GM19438 (cell line): Measurements from ENCODE around the gene EHD1.
A peak's percentile ranks its signal among the peaks of the same experiment; 100 is the strongest.
"Not testable (repeated sequence)": the region's sequence is repeated elsewhere in the genome, so short reads cannot be mapped to it uniquely, and the experiment has no call there.

Experiments used
- ATAC-seq: cut with Tn5 transposase; IDR thresholded peaks from one replicate; pipeline ENCODE4 v1.9.1; 2021; ENCODE audit warnings: low read depth; ENCODE audit not compliant: unreplicated experiment

The EHD1 gene

DNA sequence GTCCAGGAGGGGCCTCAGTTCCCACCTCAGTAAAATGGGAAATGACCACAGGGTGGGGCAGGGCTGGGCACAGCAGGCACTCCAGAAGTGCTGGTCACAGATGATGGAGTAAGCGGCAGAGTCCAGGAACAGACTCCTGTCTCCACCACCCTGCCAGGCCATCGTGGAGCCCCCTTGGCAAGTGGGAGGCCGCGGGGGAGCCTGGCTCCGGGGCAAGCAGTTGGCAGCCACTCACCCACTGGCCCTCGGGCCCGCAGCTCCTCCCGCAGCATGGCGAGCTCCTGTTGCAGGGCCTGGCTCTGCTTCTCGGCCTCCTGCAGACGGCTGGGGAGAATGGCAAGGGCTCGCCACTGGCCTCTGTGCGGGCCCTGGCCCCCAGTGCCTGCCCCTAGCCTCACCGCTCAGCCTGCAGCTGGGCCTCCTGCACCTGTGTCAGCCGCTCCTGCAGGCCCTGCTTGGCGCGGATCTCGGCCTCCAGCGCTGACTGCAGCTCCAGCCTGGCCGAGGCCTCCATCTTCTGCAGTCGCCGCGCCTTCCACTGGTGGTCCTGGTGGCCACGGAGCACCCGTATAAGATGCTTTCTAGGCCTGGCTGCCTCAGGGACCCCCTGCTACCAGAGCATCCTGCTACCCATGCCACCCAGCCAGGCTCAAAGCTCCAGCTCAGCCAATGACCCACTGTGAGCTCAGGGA is 44.2 kb downstream of the EHD1 start:
- ATAC-seq: no peak

DNA sequence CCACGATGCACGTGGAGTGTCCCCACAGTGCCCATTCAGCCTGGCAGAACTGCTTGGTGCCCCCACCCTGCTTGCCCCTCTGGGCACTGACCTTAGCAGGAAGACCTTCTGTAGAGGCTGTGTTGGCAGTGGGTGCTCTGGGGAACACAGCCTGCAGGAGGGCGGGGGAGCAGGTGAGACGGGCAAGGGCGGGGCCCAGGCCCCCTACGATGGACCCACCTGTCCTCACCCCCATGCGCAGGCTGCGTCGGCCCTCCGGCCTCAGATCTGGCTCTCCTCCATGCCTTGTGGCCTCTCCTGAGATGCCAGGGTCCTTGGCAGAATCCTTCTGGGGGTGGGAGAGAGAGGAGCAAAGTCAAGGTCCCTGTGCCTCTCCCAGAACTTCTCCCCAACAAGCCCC is 44.9 kb downstream of the EHD1 start:
- ATAC-seq: no peak

- ATAC-seq: no peak
These were observed 45.3 kb downstream of the EHD1 start for GRCh38 chr11:64833198-64833502.

GRCh38 chr11:64832467-64833197 is 45.8 kb downstream of the EHD1 start:
- no peak for ATAC-seq

DNA sequence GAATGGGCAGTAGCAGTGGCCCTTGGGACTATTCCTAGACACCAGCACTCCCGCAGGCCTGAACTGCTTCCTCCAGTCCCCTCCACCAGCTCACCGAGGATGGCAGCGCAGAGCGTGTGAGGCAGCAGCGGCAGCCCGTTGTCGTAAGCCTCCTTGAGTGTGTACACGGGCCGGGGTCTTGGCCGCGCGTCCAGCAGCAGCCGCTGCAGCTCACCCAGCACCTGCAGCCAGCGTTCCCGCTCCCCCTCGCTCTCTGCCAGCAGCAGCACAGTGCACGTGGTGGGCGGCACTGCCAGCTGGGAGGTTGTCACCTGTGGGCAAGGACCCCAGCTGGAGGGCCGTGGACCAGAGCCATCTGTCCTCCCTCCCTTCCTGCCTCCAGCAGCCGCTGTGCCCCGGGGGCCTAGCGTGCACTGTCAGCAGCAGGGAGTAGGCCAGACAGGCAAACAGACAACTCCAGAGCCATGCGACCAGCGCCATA is 47.0 kb downstream of the EHD1 start:
- ATAC-seq: no peak

- no peak for ATAC-seq
These were observed 48.7 kb downstream of the EHD1 start for GRCh38 chr11:64829536-64830251.

GRCh38 chr11:64827451-64827839 is 51.0 kb downstream of the EHD1 start:
- no peak for ATAC-seq

- ATAC-seq: no peak
These were observed 51.6 kb downstream of the EHD1 start for GRCh38 chr11:64826578-64827450.

GRCh38 chr11:64826062-64826461 is 52.4 kb downstream of the EHD1 start:
- ATAC-seq: no peak

DNA sequence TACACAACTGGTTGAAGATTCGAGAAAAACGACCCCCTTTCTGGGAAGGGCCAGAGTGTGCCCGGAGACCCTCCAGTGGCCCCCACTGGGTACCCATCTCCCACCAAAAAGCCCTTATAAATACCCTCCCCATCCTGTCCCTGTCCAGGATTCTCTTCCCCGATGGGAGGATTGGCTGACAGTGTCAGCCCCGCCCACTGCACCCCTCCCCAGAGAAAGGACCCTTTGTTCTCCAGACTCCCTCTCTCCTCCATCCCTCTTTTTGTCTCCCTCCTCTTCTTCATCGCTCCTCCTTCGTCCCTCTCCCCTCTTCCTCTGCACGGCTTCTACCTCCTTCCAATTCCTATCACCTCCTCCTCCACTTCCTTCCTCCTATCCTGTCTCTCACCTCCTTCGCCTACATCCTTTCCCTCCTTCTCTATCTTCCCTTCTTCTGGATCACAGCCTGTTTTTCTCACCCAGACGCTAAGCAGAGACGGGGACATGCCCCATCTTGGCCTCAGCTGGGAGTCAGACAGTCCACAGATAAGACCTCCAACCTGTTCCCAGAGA is 54.8 kb downstream of the EHD1 start:
- ATAC-seq: no peak

- no peak for ATAC-seq
These were observed 60.9 kb downstream of the EHD1 start for GRCh38 chr11:64817476-64817875.

DNA sequence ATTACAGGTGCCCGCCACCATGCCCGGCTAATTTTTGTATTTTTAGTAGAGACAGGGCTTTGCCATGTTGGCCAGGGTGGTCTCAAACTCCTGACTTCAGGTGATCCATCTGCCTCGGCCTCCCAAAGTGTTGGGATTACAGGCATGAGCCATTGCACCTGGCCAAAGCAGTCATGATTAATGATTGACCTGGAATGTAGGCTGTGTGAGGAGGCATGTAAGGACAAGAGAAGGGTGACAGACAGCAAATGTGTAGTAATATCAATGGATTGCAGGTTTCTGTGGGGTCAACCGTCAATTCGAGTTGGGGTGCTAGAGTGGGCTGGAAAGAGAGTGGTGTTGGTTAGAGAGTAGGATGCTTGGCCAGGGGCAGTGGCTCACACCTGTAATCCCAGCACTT is 63.0 kb downstream of the EHD1 start:
- not testable (repeated sequence) for ATAC-seq

GRCh38 chr11:64814712-64815187 is 63.7 kb downstream of the EHD1 start:
- ATAC-seq: peak; percentile 59

DNA sequence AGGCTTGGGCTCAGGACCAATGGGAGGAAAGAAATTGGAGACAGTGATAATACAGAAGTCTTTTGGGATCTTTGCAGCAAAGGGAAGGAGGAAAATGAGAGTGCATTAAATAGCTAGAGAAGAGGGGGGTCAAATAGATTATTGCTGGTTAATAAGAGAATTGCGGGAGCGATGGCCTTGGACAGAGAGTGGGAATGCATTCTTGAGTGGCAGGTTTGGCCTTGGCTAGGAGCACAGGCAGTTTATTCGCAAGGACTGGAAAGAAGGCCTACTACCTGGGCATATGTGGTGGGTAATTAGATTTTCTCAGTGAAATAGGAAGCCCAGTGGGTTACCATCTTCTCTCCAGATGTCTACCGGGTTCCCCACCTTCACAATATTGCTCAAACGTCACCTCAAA is 64.6 kb downstream of the EHD1 start:
- ATAC-seq: no peak

DNA sequence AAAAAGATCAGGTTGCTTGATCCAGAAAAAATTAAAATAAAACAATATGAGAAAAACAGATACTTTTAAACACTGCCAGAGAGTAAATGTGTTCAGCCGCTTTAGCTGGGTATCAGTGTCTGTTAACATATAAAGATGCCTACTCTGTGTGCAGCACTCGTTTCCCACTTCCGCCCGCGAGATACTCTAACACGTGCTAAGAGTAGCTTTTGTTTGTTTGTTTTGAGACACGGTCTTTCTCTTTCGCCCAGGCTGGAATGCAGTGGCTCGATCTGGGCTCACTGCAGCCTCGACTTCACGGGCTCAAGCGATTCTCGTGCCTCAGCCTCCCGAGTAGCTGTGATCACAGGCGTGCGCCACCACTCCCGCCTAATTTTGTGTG is 67.5 kb downstream of the EHD1 start:
- ATAC-seq: peak; percentile 6

- ATAC-seq: peak; percentile 57
These were observed 68.0 kb downstream of the EHD1 start, which contains the start of gene MEN1 for GRCh38 chr11:64810271-64810890. Gene MEN1 (minus strand): TSS chr11:64810551. CDS start chr11:64810109, 442 bp downstream.

GRCh38 chr11:64809781-64810241 is 68.6 kb downstream of the EHD1 start:
- ATAC-seq: no peak

DNA sequence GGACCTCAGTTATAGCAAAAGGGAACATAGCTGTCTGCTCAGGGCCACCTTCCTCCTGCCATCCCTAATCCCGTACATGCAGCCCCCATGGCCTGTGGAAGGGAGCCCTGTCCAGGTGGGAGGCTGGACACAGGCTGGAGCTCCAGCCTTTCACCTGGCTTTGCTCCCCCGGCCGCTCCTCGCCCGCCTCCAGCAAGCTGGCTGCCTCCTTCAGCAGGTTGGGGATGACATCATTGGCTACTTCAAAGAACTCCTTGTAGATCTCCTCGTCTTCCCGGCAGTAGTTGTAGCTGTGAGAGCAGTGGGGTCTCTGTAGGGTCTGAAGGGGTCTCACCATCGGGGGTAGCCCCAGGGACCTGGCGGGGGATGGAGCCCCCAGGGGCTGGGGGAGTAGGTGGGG is 72.9 kb downstream of the EHD1 start:
- ATAC-seq: no peak

- ATAC-seq: no peak
These were observed 73.8 kb downstream of the EHD1 start for GRCh38 chr11:64804346-64805210.
